Vagina (tissue), 2 donors: ENCODE data around the gene ZC3HAV1. TPM values are rescaled to one million over a fixed set of nuclear protein-coding genes. Genes with fewer than 3 reads are reported as not detected.
"Not testable (repeated sequence)": the region's sequence is repeated elsewhere in the genome, so short reads cannot be mapped to it uniquely, and the experiment has no call there.

Experiments
- DNase-seq, 2 donors: peaks; one replicate each; pipeline ENCODE4 v3.0.0-alpha.2; 2017; ENCODE audit errors: extremely low spot score in 2 of 2
- H3K27ac ChIP-seq: fragments of 200-600 bp; sonication (generic); one replicate; pipeline ENCODE4 v1.5.1; 2019
- H3K27me3 ChIP-seq: fragments of 200-600 bp; sonication (generic); one replicate; pipeline ENCODE4 v1.5.1; 2019
- H3K36me3 ChIP-seq, 2 donors: fragments of 200-600 bp; sonication (generic); one replicate each; pipeline ENCODE4 v1.5.1; 2017 to 2019
- H3K4me1 ChIP-seq: fragments of 200-600 bp; sonication (generic); one replicate; pipeline ENCODE4 v1.5.1; 2019
- H3K4me3 ChIP-seq, 2 donors: fragments of 200-600 bp; sonication (generic); 1 replicate in 1 of 2; 2 replicates in 1 of 2; pipeline ENCODE4 v1.5.1; 2016 to 2019
- H3K9me3 ChIP-seq: fragments of 200-600 bp; sonication (generic); one replicate; pipeline ENCODE4 v1.5.1; 2019
- POLR2A ChIP-seq, 2 donors: fragments of 450-650 bp; IDR thresholded peaks; one replicate each; pipeline ENCODE4 v1.6.1; 2017; ENCODE audit warnings: antibody characterized with exemption in 2 of 2, mild to moderate bottlenecking in 2 of 2, moderate library complexity in 2 of 2
- POLR2AphosphoS5 ChIP-seq, 2 donors: sonication (generic); formaldehyde crosslinking; IDR thresholded peaks; one replicate each; pipeline ENCODE4 v1.9.0; 2017; ENCODE audit warnings: antibody characterized with exemption in 2 of 2, mild to moderate bottlenecking in 2 of 2, low read depth in 1 of 2; ENCODE audit not compliant: insufficient read depth in 1 of 2
- intact Hi-C: fragments of 100-400 bp; cut with DNase I; formaldehyde crosslinking; loops from one replicate; pipeline ENCODE4 v1.15.1; 2023
- total RNA-seq: library from RNA; depleted of rRNA; stranded (reverse); fragments of >200 nt; gene quantifications from one replicate; pipeline ENCODE4 v1.2.3, GENCODE V29; 2016
- TF ChIP-seq, protein P1 (sequence below), 3 experiments: fragments of 450-650 bp in 2 of 3; fragments of 200-600 bp in 1 of 3; sonication (generic) in 1 of 3; IDR thresholded peaks; one replicate each; pipeline ENCODE4 v1.5.1; 2017 to 2019; ENCODE audit warnings: antibody characterized with exemption in 3 of 3, mild to moderate bottlenecking in 2 of 3, moderate library complexity in 2 of 3

ZC3HAV1 gene
- total RNA-seq, 1 donor from 2014 or later, result 36.6 TPM

DNA sequence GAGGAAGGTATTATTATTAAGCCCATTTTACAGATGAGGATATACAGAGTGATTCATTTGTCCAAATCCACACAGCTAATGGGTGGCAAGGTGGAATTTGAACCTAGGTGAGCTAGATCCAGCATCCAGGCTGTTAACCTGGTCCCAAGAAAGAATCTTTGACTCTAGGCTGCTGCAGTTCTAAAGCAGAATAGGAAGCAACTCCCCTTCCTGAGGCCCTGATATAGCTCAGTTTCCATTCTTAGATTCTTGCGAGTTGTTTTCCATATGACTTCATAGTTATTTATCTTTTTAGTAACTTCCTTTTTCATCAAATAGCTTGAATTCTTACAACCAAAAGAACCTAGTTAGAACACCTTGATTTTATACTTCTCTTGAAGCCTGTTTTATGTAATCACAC, 49.6 kb downstream of the ZC3HAV1 start:
- no peak overlapping the region for H3K27ac ChIP-seq
- DNase-seq, result no peak
- TF ChIP-seq, protein P1, sequence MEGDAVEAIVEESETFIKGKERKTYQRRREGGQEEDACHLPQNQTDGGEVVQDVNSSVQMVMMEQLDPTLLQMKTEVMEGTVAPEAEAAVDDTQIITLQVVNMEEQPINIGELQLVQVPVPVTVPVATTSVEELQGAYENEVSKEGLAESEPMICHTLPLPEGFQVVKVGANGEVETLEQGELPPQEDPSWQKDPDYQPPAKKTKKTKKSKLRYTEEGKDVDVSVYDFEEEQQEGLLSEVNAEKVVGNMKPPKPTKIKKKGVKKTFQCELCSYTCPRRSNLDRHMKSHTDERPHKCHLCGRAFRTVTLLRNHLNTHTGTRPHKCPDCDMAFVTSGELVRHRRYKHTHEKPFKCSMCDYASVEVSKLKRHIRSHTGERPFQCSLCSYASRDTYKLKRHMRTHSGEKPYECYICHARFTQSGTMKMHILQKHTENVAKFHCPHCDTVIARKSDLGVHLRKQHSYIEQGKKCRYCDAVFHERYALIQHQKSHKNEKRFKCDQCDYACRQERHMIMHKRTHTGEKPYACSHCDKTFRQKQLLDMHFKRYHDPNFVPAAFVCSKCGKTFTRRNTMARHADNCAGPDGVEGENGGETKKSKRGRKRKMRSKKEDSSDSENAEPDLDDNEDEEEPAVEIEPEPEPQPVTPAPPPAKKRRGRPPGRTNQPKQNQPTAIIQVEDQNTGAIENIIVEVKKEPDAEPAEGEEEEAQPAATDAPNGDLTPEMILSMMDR (IDR thresholded peaks at IDR 0.05), result no peak
- TF ChIP-seq POLR2AphosphoS5 (IDR thresholded peaks at IDR 0.05; ENCODE audit: insufficient read depth in 1 of 2, low read depth in 1 of 2), result no peak
- H3K27me3 ChIP-seq, result no peaks in the 10 kb centered on the region
- intact Hi-C loops, result no loop called here
- no peak overlapping the region for H3K4me3 ChIP-seq
- peaks cover 0 to 25% of the 10 kb centered on the region in 2 donors for H3K36me3 ChIP-seq
- H3K4me1 ChIP-seq, result no peaks in the 10 kb centered on the region
- no peaks in the 10 kb centered on the region for H3K9me3 ChIP-seq

DNA sequence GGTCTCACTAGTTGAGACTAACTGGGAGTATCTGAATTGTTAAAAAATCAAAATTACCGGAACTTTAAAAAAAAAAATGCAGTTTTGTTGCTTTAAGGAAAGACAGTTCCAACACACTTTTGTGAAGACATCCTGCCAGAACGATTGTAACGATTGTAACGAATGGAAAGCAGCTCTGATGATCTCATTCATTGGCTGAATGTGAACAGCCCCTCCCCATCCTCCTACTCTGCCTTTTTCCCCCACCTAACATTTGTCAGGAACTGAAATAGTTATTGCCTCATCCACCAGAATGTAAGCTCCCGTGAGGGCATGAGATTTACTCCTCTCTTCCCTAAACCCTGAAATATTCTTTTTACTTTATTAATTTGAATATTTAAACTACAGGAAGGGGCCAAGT, 50.6 kb downstream of the ZC3HAV1 start:
- TF ChIP-seq POLR2A (IDR thresholded peaks at IDR 0.05) (no peak), POLR2AphosphoS5 (IDR thresholded peaks at IDR 0.05; ENCODE audit: insufficient read depth in 1 of 2, low read depth in 1 of 2) (no peak)
- TF ChIP-seq, protein P1 (IDR thresholded peaks at IDR 0.05), result no peak
- Histone ChIP-seq H3K27ac (no peak overlapping the region), H3K36me3 (peaks cover 0 to 25% of the 10 kb centered on the region in 2 donors), H3K27me3 (no peaks in the 10 kb centered on the region), H3K4me1 (no peaks in the 10 kb centered on the region), H3K4me3 (no peak overlapping the region), H3K9me3 (no peaks in the 10 kb centered on the region)
- no peak for DNase-seq
- intact Hi-C loops, result no loop called here

GRCh38 chr7:139055674-139056073, 53.8 kb downstream of the ZC3HAV1 start:
- H3K27ac ChIP-seq, result no peak overlapping the region
- H3K36me3 ChIP-seq, result peaks cover 0 to 40% of the 10 kb centered on the region in 2 donors
- H3K4me1 ChIP-seq, result no peaks in the 10 kb centered on the region
- DNase-seq, result no peak
- H3K27me3 ChIP-seq, result no peaks in the 10 kb centered on the region
- intact Hi-C loops, result no loop called here
- no peaks in the 10 kb centered on the region for H3K9me3 ChIP-seq
- H3K4me3 ChIP-seq, result no peak overlapping the region
- TF ChIP-seq, protein P1 (IDR thresholded peaks at IDR 0.05), result no peak
- no peak for TF ChIP-seq POLR2A (IDR thresholded peaks at IDR 0.05)
- no peak for TF ChIP-seq POLR2AphosphoS5 (IDR thresholded peaks at IDR 0.05; ENCODE audit: insufficient read depth in 1 of 2, low read depth in 1 of 2)

DNA sequence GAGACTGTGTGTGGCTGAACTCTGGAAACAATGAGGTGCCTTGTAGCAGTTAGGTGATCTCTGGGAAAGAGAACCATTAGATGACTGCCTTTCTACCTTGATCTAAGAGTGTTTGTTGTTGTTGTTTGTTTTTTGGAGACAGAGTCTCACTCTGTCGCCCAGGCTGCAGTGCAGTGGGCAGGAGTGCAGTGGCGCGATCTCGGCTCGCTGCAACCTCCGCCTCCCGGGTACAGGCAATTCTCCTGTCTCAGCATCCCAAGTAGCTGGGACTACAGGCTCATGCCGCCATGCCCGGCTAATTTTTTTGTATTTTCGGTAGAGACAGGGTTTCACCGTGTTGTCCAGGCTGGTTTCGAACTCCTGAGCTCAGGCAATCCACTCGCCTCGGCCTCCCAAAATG, 54.9 kb downstream of the ZC3HAV1 start:
- H3K9me3 ChIP-seq, DNase-seq, H3K27me3 ChIP-seq, H3K4me1 ChIP-seq, intact Hi-C loops, H3K27ac ChIP-seq, H3K4me3 ChIP-seq: not testable (repeated sequence)
- H3K36me3 ChIP-seq, result peaks cover 0 to 48% of the 10 kb centered on the region in 2 donors

- Histone ChIP-seq H3K4me1 (no peaks in the 10 kb centered on the region), H3K4me3 (no peak overlapping the region), H3K36me3 (peaks cover 0 to 54% of the 10 kb centered on the region in 2 donors), H3K9me3 (no peaks in the 10 kb centered on the region), H3K27me3 (no peaks in the 10 kb centered on the region), H3K27ac (no peak overlapping the region)
- intact Hi-C loops, result no loop called here
- TF ChIP-seq POLR2AphosphoS5 (IDR thresholded peaks at IDR 0.05; ENCODE audit: insufficient read depth in 1 of 2, low read depth in 1 of 2), result no peak
- TF ChIP-seq POLR2A (IDR thresholded peaks at IDR 0.05), result no peak
- TF ChIP-seq, protein P1 (IDR thresholded peaks at IDR 0.05), result no peak
- DNase-seq, result no peak
Observed at GRCh38 chr7:139054101-139054500, 55.4 kb downstream of the ZC3HAV1 start.

- Histone ChIP-seq H3K36me3 (peaks cover 0 to 63% of the 10 kb centered on the region in 2 donors), H3K4me3 (no peak overlapping the region), H3K27me3 (no peaks in the 10 kb centered on the region), H3K4me1 (no peaks in the 10 kb centered on the region), H3K27ac (no peak overlapping the region), H3K9me3 (no peaks in the 10 kb centered on the region)
- intact Hi-C loops, result no loop called here
- no peak for DNase-seq
- TF ChIP-seq, protein P1 (IDR thresholded peaks at IDR 0.05), result no peak
- TF ChIP-seq POLR2AphosphoS5 (IDR thresholded peaks at IDR 0.05; ENCODE audit: insufficient read depth in 1 of 2, low read depth in 1 of 2) (no peak), POLR2A (IDR thresholded peaks at IDR 0.05) (no peak)
Observed at GRCh38 chr7:139051655-139052054, 57.9 kb downstream of the ZC3HAV1 start.
